T-helper 2 cell treated with Interferon-gamma antibody and Interleukin-4, amounts not matched to agents 100 ng/mL and 5 ng/mL, for 36 hours (primary cell): Measurements from ENCODE around the gene SSH3. TPM values are rescaled to one million over a fixed set of nuclear protein-coding genes. Genes with fewer than 3 reads are reported as not detected.

Experiments used
- intact Hi-C: fragments of 100-400 bp; cut with micrococcal nuclease; formaldehyde crosslinking; loops from one replicate; pipeline ENCODE4 v1.15.1; 2023
- total RNA-seq: library from RNA; stranded (reverse); gene quantifications from 2 replicates; pipeline ENCODE4 v1.2.3, GENCODE V29; 2022

Gene SSH3
- total RNA-seq, 1 donor from 2014 or later: 14.2 TPM

GRCh38 chr11:67290801-67291200, 12.5 kb upstream of the SSH3 start:
- intact Hi-C loops: no loop called here

GRCh38 chr11:67291481-67292381, 11.6 kb upstream of the SSH3 start:
- intact Hi-C loops: no loop called here

- intact Hi-C loops: no loop called here
These were observed 10.7 kb upstream of the SSH3 start for GRCh38 chr11:67292671-67293070.

- intact Hi-C loops: no loop called here
These were observed 10.2 kb upstream of the SSH3 start for GRCh38 chr11:67293090-67293489.

GRCh38 chr11:67295846-67296245, 7.5 kb upstream of the SSH3 start:
- intact Hi-C loops: no loop called here

GRCh38 chr11:67298786-67299185, 4.5 kb upstream of the SSH3 start:
- intact Hi-C loops: no loop called here

- intact Hi-C loops: no loop called here
These were observed 3.7 kb upstream of the SSH3 start for GRCh38 chr11:67299471-67300191.

GRCh38 chr11:67300256-67300755, 3.0 kb upstream of the SSH3 start:
- intact Hi-C loops: no loop called here

GRCh38 chr11:67300756-67301312, 2.5 kb upstream of the SSH3 start:
- intact Hi-C loops: no loop called here

- intact Hi-C loops: no loop called here
These were observed 1.9 kb upstream of the SSH3 start for GRCh38 chr11:67301313-67301921.

- intact Hi-C loops: loop anchor here (2.0 kb wide), 1 partner anchor 15 kb away; no protein-coding TSS in a partner anchor
These were observed 1.3 kb upstream of the SSH3 start for GRCh38 chr11:67301951-67302516.

GRCh38 chr11:67302571-67303131, 679 bp upstream of the SSH3 start:
- intact Hi-C loops: loop anchor here (1.0 to 2.0 kb wide), 2 partner anchors 14 to 36 kb away; partner anchors contain the start of gene GRK2

GRCh38 chr11:67303835-67304411, 593 bp downstream of the SSH3 start:
- intact Hi-C loops: loop anchor here (1.0 to 2.0 kb wide), 2 partner anchors 13 to 38 kb away; partner anchors contain the start of gene GRK2

- intact Hi-C loops: no loop called here
These were observed 1.3 kb downstream of the SSH3 start for GRCh38 chr11:67304511-67305113.

- intact Hi-C loops: no loop called here
These were observed 3.6 kb downstream of the SSH3 start for GRCh38 chr11:67306769-67307544.

GRCh38 chr11:67307545-67308001, 4.2 kb downstream of the SSH3 start:
- intact Hi-C loops: no loop called here

- intact Hi-C loops: no loop called here
These were observed 4.9 kb downstream of the SSH3 start for GRCh38 chr11:67308031-67308866.

- intact Hi-C loops: no loop called here
These were observed 5.8 kb downstream of the SSH3 start for GRCh38 chr11:67309166-67309565.
